Measurements from ENCODE around the gene KSR1. TPM values are rescaled to one million over a fixed set of nuclear protein-coding genes. Genes with fewer than 3 reads are reported as not detected.
"Not testable (repeated sequence)": the region's sequence is repeated elsewhere in the genome, so short reads cannot be mapped to it uniquely, and the experiment has no call there.

The KSR1 gene
- total RNA-seq, 6 experiments from 2014 or later: 5.9 to 12.9 (median 8.7) TPM

- intact Hi-C loops (cut with DNase I): no loop called here
- H3K4me3 ChIP-seq: no peak overlapping the region
- DNase-seq (peak in 1 of 3 donors; percentile 36), ATAC-seq (no peak)
- WGBS (ENCODE audit: insufficient coverage, low coverage, low lambda C conversion rate, missing lambda C conversion rate): no CpG with 5 or more reads among the region's 12 CpGs
- H3K27ac ChIP-seq: no peak overlapping the region
- H3K9me3 ChIP-seq: no peaks in the 10 kb centered on the region
- no peak for TF ChIP-seq POLR2A (IDR thresholded peaks at IDR 0.05)
- TF ChIP-seq CTCF (IDR thresholded peaks at IDR 0.05): no peak
- H3K27me3 ChIP-seq: no peaks in the 10 kb centered on the region
- H3K36me3 ChIP-seq: no peaks in the 10 kb centered on the region
- no peaks in the 10 kb centered on the region for H3K4me1 ChIP-seq
These were observed 214.7 kb downstream of the KSR1 start for GRCh38 chr17:27670791-27671590.

- no peak overlapping the region for H3K4me3 ChIP-seq
- no peak overlapping the region for H3K27ac ChIP-seq
- intact Hi-C loops (cut with DNase I): no loop called here
- ATAC-seq: no peak
- H3K4me1 ChIP-seq: no peaks in the 10 kb centered on the region
- no peaks in the 10 kb centered on the region for H3K9me3 ChIP-seq
- WGBS (ENCODE audit: insufficient coverage, low coverage, low lambda C conversion rate, missing lambda C conversion rate): no CpG with 5 or more reads among the region's 2 CpGs
- TF ChIP-seq CTCF (IDR thresholded peaks at IDR 0.05): no peak
- no peak for TF ChIP-seq POLR2A (IDR thresholded peaks at IDR 0.05)
- no peak for DNase-seq
- H3K36me3 ChIP-seq: no peaks in the 10 kb centered on the region
- no peaks in the 10 kb centered on the region for H3K27me3 ChIP-seq
These were observed 215.3 kb downstream of the KSR1 start for GRCh38 chr17:27671591-27671910.

- H3K27me3 ChIP-seq; intact Hi-C loops (cut with DNase I); H3K4me3 ChIP-seq; H3K27ac ChIP-seq; H3K36me3 ChIP-seq; H3K9me3 ChIP-seq; ATAC-seq; H3K4me1 ChIP-seq: not testable (repeated sequence)
- WGBS (ENCODE audit: insufficient coverage, low coverage, low lambda C conversion rate, missing lambda C conversion rate): 45% methylated on average over 3 of the region's 6 CpGs
- DNase-seq: peak in 1 of 3 donors; percentile 17
These were observed 215.8 kb downstream of the KSR1 start for GRCh38 chr17:27671977-27672480.

- DNase-seq (peak in 1 of 3 donors; percentile 38), ATAC-seq (no peak)
- no peaks in the 10 kb centered on the region for H3K9me3 ChIP-seq
- H3K27ac ChIP-seq: no peak overlapping the region
- H3K27me3 ChIP-seq: no peaks in the 10 kb centered on the region
- WGBS (ENCODE audit: insufficient coverage, low coverage, low lambda C conversion rate, missing lambda C conversion rate): 67% methylated on average over 1 of the region's 6 CpGs
- H3K36me3 ChIP-seq: no peaks in the 10 kb centered on the region
- H3K4me3 ChIP-seq: no peak overlapping the region
- intact Hi-C loops (cut with DNase I): no loop called here
- TF ChIP-seq POLR2A (IDR thresholded peaks at IDR 0.05): no peak
- TF ChIP-seq CTCF (IDR thresholded peaks at IDR 0.05): no peak
- no peaks in the 10 kb centered on the region for H3K4me1 ChIP-seq
These were observed 218.1 kb downstream of the KSR1 start for GRCh38 chr17:27674335-27674734.

Small RNAs within 50 kb of the gene (small RNA-seq; reads per million reads assigned to genes)
- 0 reads per million in 2 experiments for gene AC015688.5

Other genes starting within 250 kb of the KSR1 start
- gene WSB1, start 162.3 kb upstream of the KSR1 start, total RNA-seq: 10 to 100 TPM; 28.3 to 97.6 (median 35.0) TPM
- 10 to 100 TPM in 4 of 6 experiments, 1 to 10 TPM in 2; 9.1 to 37.9 (median 12.4) TPM for gene LGALS9, start 174.7 kb downstream of the KSR1 start, total RNA-seq